ENCODE measurements around the gene CHRDL1. TPM values are rescaled to one million over a fixed set of nuclear protein-coding genes. Genes with fewer than 3 reads are reported as not detected.

The CHRDL1 gene
- total and polyA plus RNA-seq, 9 donors, result 3.1 to 10.6 (median 4.8) TPM

GRCh38 chrX:110746014-110746413 lies 49.6 kb downstream of the CHRDL1 start:
- no peak for DNase-seq
- H3K4me1 ChIP-seq (ENCODE audit: control insufficient read depth, insufficient read depth, low read length), result no peaks in the 10 kb centered on the region
- H3K9me3 ChIP-seq (replicated peaks; ENCODE audit: control insufficient read depth, low read depth, low read length), result no peaks in the 10 kb centered on the region
- 53% methylated on average over 3 of the region's 4 CpGs for WGBS (ENCODE audit: insufficient coverage)
- no peaks in the 10 kb centered on the region for H3K36me3 ChIP-seq (ENCODE audit: control insufficient read depth, insufficient read depth, low read length)
- no peak overlapping the region for H3K4me3 ChIP-seq (ENCODE audit: low read length)
- peaks cover 24% of the 10 kb centered on the region for H3K27me3 ChIP-seq (ENCODE audit: control insufficient read depth, insufficient read depth, low read length)
- H3K27ac ChIP-seq (ENCODE audit: low read length), result no peak overlapping the region

- no peak overlapping the region for H3K27ac ChIP-seq (ENCODE audit: low read length)
- no peaks in the 10 kb centered on the region for H3K9me3 ChIP-seq (replicated peaks; ENCODE audit: control insufficient read depth, low read depth, low read length)
- peak; percentile 17 for DNase-seq
- 25% methylated on average over 2 of the region's 2 CpGs for WGBS (ENCODE audit: insufficient coverage)
- no peak overlapping the region for H3K4me3 ChIP-seq (ENCODE audit: low read length)
- no peaks in the 10 kb centered on the region for H3K4me1 ChIP-seq (ENCODE audit: control insufficient read depth, insufficient read depth, low read length)
- H3K27me3 ChIP-seq (ENCODE audit: control insufficient read depth, insufficient read depth, low read length), result peaks cover 20% of the 10 kb centered on the region
- no peaks in the 10 kb centered on the region for H3K36me3 ChIP-seq (ENCODE audit: control insufficient read depth, insufficient read depth, low read length)
Observed at GRCh38 chrX:110745288-110745687, 50.3 kb downstream of the CHRDL1 start.

GRCh38 chrX:110743679-110744340 lies 51.8 kb downstream of the CHRDL1 start:
- H3K4me1 ChIP-seq (ENCODE audit: control insufficient read depth, insufficient read depth, low read length), result no peaks in the 10 kb centered on the region
- no peaks in the 10 kb centered on the region for H3K36me3 ChIP-seq (ENCODE audit: control insufficient read depth, insufficient read depth, low read length)
- DNase-seq, result peak; percentile 13
- peaks cover 20% of the 10 kb centered on the region for H3K27me3 ChIP-seq (ENCODE audit: control insufficient read depth, insufficient read depth, low read length)
- H3K4me3 ChIP-seq (ENCODE audit: low read length), result no peak overlapping the region
- no peak overlapping the region for H3K27ac ChIP-seq (ENCODE audit: low read length)
- H3K9me3 ChIP-seq (replicated peaks; ENCODE audit: control insufficient read depth, low read depth, low read length), result no peaks in the 10 kb centered on the region
- 33% methylated on average over 2 of the region's 5 CpGs for WGBS (ENCODE audit: insufficient coverage)

- peaks cover 17% of the 10 kb centered on the region for H3K27me3 ChIP-seq (ENCODE audit: control insufficient read depth, insufficient read depth, low read length)
- H3K4me1 ChIP-seq (ENCODE audit: control insufficient read depth, insufficient read depth, low read length), result no peaks in the 10 kb centered on the region
- H3K36me3 ChIP-seq (ENCODE audit: control insufficient read depth, insufficient read depth, low read length), result no peaks in the 10 kb centered on the region
- WGBS (ENCODE audit: insufficient coverage), result 50% methylated on average over 1 of the region's 1 CpG
- no peak overlapping the region for H3K4me3 ChIP-seq (ENCODE audit: low read length)
- H3K27ac ChIP-seq (ENCODE audit: low read length), result no peak overlapping the region
- no peaks in the 10 kb centered on the region for H3K9me3 ChIP-seq (replicated peaks; ENCODE audit: control insufficient read depth, low read depth, low read length)
- no peak for DNase-seq
Observed at GRCh38 chrX:110741213-110741796, 54.3 kb downstream of the CHRDL1 start.

GRCh38 chrX:110734894-110735541 lies 60.6 kb downstream of the CHRDL1 start:
- Histone ChIP-seq H3K27me3 (ENCODE audit: control insufficient read depth, insufficient read depth, low read length) (peaks cover 5% of the 10 kb centered on the region), H3K4me3 (ENCODE audit: low read length) (no peak overlapping the region)
- no peak for DNase-seq

GRCh38 chrX:110734271-110734670 lies 61.3 kb downstream of the CHRDL1 start:
- no peak for DNase-seq
- Histone ChIP-seq H3K36me3 (ENCODE audit: control insufficient read depth, insufficient read depth, low read length) (no peaks in the 10 kb centered on the region), H3K27ac (ENCODE audit: low read length) (no peak overlapping the region), H3K4me1 (ENCODE audit: control insufficient read depth, insufficient read depth, low read length) (peaks cover 2% of the 10 kb centered on the region), H3K4me3 (ENCODE audit: low read length) (no peak overlapping the region), H3K9me3 (replicated peaks; ENCODE audit: control insufficient read depth, low read depth, low read length) (no peaks in the 10 kb centered on the region), H3K27me3 (ENCODE audit: control insufficient read depth, insufficient read depth, low read length) (peaks cover 5% of the 10 kb centered on the region)
- WGBS (ENCODE audit: insufficient coverage), result no CpG with 5 or more reads among the region's 1 CpG

More at GRCh38 chrX:110734894-110735541, 60.6 kb downstream of the CHRDL1 start:
- 50% methylated on average over 2 of the region's 3 CpGs for WGBS (ENCODE audit: insufficient coverage)
- Histone ChIP-seq H3K27ac (ENCODE audit: low read length) (no peak overlapping the region), H3K4me1 (ENCODE audit: control insufficient read depth, insufficient read depth, low read length) (peaks cover 2% of the 10 kb centered on the region), H3K9me3 (replicated peaks; ENCODE audit: control insufficient read depth, low read depth, low read length) (no peaks in the 10 kb centered on the region), H3K36me3 (ENCODE audit: control insufficient read depth, insufficient read depth, low read length) (no peaks in the 10 kb centered on the region)

- Histone ChIP-seq H3K4me3 (ENCODE audit: low read length) (no peak overlapping the region), H3K36me3 (ENCODE audit: control insufficient read depth, insufficient read depth, low read length) (no peaks in the 10 kb centered on the region), H3K9me3 (replicated peaks; ENCODE audit: control insufficient read depth, low read depth, low read length) (no peaks in the 10 kb centered on the region), H3K4me1 (ENCODE audit: control insufficient read depth, insufficient read depth, low read length) (peaks cover 2% of the 10 kb centered on the region), H3K27me3 (ENCODE audit: control insufficient read depth, insufficient read depth, low read length) (peaks cover 10% of the 10 kb centered on the region), H3K27ac (ENCODE audit: low read length) (no peak overlapping the region)
- DNase-seq, result no peak
- WGBS (ENCODE audit: insufficient coverage), result 70% methylated on average over 1 of the region's 2 CpGs
Observed at GRCh38 chrX:110733166-110733565, 62.5 kb downstream of the CHRDL1 start.

- 24% methylated on average over 2 of the region's 6 CpGs for WGBS (ENCODE audit: insufficient coverage)
- Histone ChIP-seq H3K4me1 (ENCODE audit: control insufficient read depth, insufficient read depth, low read length) (peaks cover 2% of the 10 kb centered on the region), H3K36me3 (ENCODE audit: control insufficient read depth, insufficient read depth, low read length) (no peaks in the 10 kb centered on the region), H3K4me3 (ENCODE audit: low read length) (no peak overlapping the region), H3K9me3 (replicated peaks; ENCODE audit: control insufficient read depth, low read depth, low read length) (no peaks in the 10 kb centered on the region), H3K27me3 (ENCODE audit: control insufficient read depth, insufficient read depth, low read length) (peaks cover 10% of the 10 kb centered on the region), H3K27ac (ENCODE audit: low read length) (no peak overlapping the region)
- peak; percentile 53 for DNase-seq
Observed at GRCh38 chrX:110732266-110732665, 63.4 kb downstream of the CHRDL1 start.

GRCh38 chrX:110723844-110724243 lies 71.8 kb downstream of the CHRDL1 start:
- Histone ChIP-seq H3K9me3 (replicated peaks; ENCODE audit: control insufficient read depth, low read depth, low read length) (no peaks in the 10 kb centered on the region), H3K27me3 (ENCODE audit: control insufficient read depth, insufficient read depth, low read length) (peaks cover 5% of the 10 kb centered on the region), H3K4me3 (ENCODE audit: low read length) (no peak overlapping the region), H3K27ac (ENCODE audit: low read length) (no peak overlapping the region), H3K4me1 (ENCODE audit: control insufficient read depth, insufficient read depth, low read length) (no peaks in the 10 kb centered on the region), H3K36me3 (ENCODE audit: control insufficient read depth, insufficient read depth, low read length) (no peaks in the 10 kb centered on the region)
- peak; percentile 4 for DNase-seq
- WGBS (ENCODE audit: insufficient coverage), result 60% methylated on average over 1 of the region's 2 CpGs

- 79% methylated on average over 6 of the region's 10 CpGs for WGBS (ENCODE audit: insufficient coverage)
- Histone ChIP-seq H3K9me3 (replicated peaks; ENCODE audit: control insufficient read depth, low read depth, low read length) (no peaks in the 10 kb centered on the region), H3K36me3 (ENCODE audit: control insufficient read depth, insufficient read depth, low read length) (no peaks in the 10 kb centered on the region), H3K27ac (ENCODE audit: low read length) (no peak overlapping the region), H3K4me3 (ENCODE audit: low read length) (no peak overlapping the region), H3K27me3 (ENCODE audit: control insufficient read depth, insufficient read depth, low read length) (peaks cover 2% of the 10 kb centered on the region), H3K4me1 (ENCODE audit: control insufficient read depth, insufficient read depth, low read length) (no peaks in the 10 kb centered on the region)
- no peak for DNase-seq
Observed at GRCh38 chrX:110722135-110722534, 73.5 kb downstream of the CHRDL1 start.

Measured in muscle of leg (tissue), 11 donors.